ENCODE results near the gene POU2F3. TPM values are rescaled to one million over a fixed set of nuclear protein-coding genes. Genes with fewer than 3 reads are reported as not detected.

Gene POU2F3
- total and polyA plus RNA-seq, 2 of the 8 experiments (the other 6 are each of a cell fraction or from before 2014, with no cell fraction given) = 1.0 to 2.1 TPM

DNA sequence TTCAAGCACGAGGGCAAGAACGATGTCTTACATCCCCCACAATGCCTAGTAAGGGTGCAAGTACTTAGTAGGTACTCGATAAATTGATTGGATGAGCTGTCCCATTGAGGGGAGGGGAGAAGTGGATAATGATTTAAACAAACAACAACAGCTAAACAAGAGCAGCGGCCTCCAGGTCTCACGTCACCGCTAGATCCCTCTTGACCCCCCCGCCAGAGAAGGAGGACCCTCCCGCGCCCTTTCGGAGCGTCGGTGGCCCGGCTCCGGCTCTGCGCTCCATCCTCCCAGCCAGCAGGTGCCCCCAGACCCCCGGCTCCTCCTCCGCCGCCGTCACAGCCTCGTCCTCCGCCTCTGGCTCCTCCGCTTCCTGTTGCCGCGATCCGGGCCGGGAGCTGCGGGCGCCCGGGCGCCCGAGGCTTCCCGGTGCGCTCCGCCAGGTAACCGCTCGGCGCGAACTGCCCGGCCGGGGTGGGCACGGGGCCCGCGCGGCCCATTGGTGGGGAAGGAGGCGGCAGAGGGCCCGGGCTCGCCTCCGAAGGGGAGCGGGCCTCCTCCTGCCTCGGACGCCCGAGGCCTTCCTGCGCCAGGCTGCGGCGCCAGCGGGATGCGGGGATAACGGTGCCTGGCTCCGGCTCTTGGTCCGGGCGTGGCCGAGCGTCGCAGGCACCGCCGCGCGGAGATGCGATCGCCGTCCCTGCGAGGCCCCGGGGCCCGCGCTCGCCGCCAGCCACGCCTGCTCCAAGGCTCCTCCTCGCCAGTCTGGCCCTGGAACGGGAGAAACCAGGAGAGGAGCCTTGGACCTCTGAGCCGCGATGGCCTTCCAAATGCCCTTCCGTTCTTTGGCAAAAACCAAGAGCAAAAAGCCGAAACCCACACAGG lies 85.2 kb downstream of the POU2F3 start, which contains the start of gene TLCD5 (continued):
- TF ChIP-seq, protein P1, sequence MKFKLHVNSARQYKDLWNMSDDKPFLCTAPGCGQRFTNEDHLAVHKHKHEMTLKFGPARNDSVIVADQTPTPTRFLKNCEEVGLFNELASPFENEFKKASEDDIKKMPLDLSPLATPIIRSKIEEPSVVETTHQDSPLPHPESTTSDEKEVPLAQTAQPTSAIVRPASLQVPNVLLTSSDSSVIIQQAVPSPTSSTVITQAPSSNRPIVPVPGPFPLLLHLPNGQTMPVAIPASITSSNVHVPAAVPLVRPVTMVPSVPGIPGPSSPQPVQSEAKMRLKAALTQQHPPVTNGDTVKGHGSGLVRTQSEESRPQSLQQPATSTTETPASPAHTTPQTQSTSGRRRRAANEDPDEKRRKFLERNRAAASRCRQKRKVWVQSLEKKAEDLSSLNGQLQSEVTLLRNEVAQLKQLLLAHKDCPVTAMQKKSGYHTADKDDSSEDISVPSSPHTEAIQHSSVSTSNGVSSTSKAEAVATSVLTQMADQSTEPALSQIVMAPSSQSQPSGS (IDR thresholded peaks at IDR 0.05; ENCODE audit: low read length) = no peak
- TF ChIP-seq CREB1 (IDR thresholded peaks at IDR 0.05) (peak; percentile 78), RNF2 (IDR thresholded peaks at IDR 0.05; ENCODE audit: borderline replicate concordance, low read depth, low read length, missing control alignments, poor library complexity, severe bottlenecking) (no peak), TAF7 (optimal IDR thresholded peaks at IDR 0.05; ENCODE audit: borderline replicate concordance, low read depth, low read length) (peak; percentile 76), HDAC2 (IDR thresholded peaks at IDR 0.05; ENCODE audit: borderline replicate concordance in 1 of 2, low read depth in 2 of 2, low read length in 2 of 2) (peak in 1 of 2 experiments; percentile 76; a peak in 3 of 4 replicates), BACH1 (IDR thresholded peaks at IDR 0.05; ENCODE audit: low read length) (no peak), SAP30 (IDR thresholded peaks at IDR 0.05; ENCODE audit: insufficient read depth, insufficient replicate concordance, low read length) (no peak), POLR2A (IDR thresholded peaks at IDR 0.05; ENCODE audit: control extremely low read depth in 1 of 2, low read depth in 2 of 2, low read length in 2 of 2) (peak in 1 of 2 experiments; percentile 68; a peak in 2 of 3 replicates), TBP (IDR thresholded peaks at IDR 0.05; ENCODE audit: low read depth, low read length) (peak; percentile 36; the same call in 1 of the 2 replicates), TEAD4 (IDR thresholded peaks at IDR 0.05; ENCODE audit: low read depth, low read length) (no peak), SP2 (IDR thresholded peaks at IDR 0.05; ENCODE audit: low read length) (0 out of 2 replicates have a peak, but pooled peaks have one; percentile 8), TCF12 (IDR thresholded peaks at IDR 0.05; ENCODE audit: low read depth, low read length) (0 out of 2 replicates have a peak, but pooled peaks have one; percentile 21), YY1 (IDR thresholded peaks at IDR 0.05; ENCODE audit: low read depth, low read length) (no peak), NANOG (IDR thresholded peaks at IDR 0.05; ENCODE audit: insufficient read depth, low read depth, low read length, poor library complexity, severe bottlenecking) (no peak), SIRT6 (IDR thresholded peaks at IDR 0.05; ENCODE audit: low read length) (no peak), EP300 (IDR thresholded peaks at IDR 0.05; ENCODE audit: borderline replicate concordance in 1 of 2, low read depth in 2 of 2, low read length in 2 of 2) (no peak), MAFK (IDR thresholded peaks at IDR 0.05; ENCODE audit: low read depth, low read length) (no peak), ASH2L (IDR thresholded peaks at IDR 0.05; ENCODE audit: low read length) (peak; percentile 90)
- TF ChIP-seq, protein P2, sequence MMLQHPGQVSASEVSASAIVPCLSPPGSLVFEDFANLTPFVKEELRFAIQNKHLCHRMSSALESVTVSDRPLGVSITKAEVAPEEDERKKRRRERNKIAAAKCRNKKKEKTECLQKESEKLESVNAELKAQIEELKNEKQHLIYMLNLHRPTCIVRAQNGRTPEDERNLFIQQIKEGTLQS (IDR thresholded peaks at IDR 0.05; ENCODE audit: insufficient read depth, low read depth, low read length) = no peak
- TF ChIP-seq, protein P3, sequence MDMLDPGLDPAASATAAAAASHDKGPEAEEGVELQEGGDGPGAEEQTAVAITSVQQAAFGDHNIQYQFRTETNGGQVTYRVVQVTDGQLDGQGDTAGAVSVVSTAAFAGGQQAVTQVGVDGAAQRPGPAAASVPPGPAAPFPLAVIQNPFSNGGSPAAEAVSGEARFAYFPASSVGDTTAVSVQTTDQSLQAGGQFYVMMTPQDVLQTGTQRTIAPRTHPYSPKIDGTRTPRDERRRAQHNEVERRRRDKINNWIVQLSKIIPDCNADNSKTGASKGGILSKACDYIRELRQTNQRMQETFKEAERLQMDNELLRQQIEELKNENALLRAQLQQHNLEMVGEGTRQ (IDR thresholded peaks at IDR 0.05; ENCODE audit: low read length) = no peak
